Stimulated activated CD4-positive, alpha-beta T cell treated with anti-CD3 and anti-CD28 coated beads, Interleukin-2, amount 100 ng/mL, for 48 hours (primary cell): ENCODE results near the gene SIX2.

Experiments
- DNase-seq, 2 donors: peaks; one replicate each; pipeline ENCODE4 v3.0.0-alpha.2; 2020

SIX2 gene

DNA sequence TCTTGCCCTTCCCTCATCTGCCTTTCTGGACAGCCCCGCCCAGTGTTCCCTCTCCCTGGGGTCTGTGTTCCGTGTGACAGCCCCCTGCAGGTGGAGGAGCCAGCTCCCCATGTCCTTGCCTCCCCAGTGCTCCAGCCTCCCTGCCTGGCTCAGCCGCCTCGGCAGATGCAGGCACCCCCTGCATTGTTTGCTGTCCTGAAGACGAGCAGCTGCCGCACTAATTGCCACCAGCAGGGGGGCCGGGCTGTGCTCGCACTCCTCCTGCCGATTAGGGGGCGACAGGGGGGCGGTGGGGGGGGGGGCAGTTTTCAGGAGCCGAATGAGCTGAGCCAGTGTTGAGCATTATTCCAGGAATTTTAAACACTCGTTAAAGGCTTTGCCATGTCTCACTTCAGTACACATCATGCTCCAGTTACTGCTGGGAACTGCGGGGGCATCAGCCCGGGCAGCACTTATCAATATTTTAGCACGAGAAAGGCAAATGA, 44.5 kb downstream of the SIX2 start:
- DNase-seq, result no peak

- DNase-seq, result no peak
These were observed 47.0 kb downstream of the SIX2 start for GRCh38 chr2:44962176-44962695.

- DNase-seq, result no peak
These were observed 48.4 kb downstream of the SIX2 start for GRCh38 chr2:44960871-44961270.

- DNase-seq, result no peak
These were observed 49.4 kb downstream of the SIX2 start for GRCh38 chr2:44959855-44960254.

DNA sequence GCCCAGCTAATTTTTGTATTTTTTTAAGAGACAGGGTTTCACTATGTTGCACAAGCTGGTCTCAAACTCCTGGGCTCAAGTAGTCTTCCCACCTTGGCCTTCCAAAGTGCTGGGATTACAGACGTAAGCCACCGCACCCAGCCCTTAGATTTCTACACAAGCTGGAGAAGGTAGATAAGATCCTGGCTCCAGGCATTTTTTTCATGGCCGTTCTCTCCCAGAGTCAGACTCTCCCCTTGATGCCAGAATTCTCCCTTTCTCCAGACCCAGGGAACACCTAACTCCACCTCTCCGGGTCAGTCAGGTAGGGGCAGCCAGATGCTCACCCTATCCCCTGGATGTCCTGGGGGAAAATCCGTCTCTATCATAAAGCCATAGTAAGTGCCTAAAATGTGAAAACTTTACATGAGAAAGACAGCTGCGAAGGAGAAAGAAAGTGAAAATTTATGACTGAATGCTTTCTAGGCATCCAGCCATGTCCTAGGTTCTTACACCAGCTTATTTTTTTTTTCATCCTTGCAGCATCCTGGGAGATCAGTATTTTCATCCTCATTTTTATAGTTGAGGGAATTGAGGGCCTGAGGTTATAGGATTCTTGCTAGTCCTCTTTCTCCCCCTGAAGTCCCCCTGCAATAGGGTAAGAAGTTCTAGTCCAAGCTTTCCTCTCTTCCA, 51.5 kb downstream of the SIX2 start:
- DNase-seq, result no peak

DNA sequence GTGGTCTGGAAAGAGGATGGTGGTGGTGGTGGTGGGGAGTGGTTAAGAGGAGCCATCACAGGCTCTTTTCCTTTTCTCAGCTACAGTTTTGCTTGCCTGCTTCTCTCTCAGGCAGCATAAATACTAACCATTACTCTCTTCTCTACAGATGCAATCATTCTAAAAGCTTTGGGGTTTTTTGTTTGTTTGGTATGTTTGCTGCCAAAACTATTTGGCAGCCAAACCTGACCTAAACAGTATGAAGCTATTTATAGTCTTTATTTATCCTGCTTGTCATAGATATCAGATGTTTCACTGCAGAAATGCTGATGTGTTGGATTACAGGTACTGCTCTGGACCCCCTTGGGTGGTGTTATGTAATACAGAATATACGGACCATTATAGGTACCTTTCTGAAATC, 52.4 kb downstream of the SIX2 start:
- no peak for DNase-seq

- peak; percentile 82 to 86 for DNase-seq
These were observed 53.5 kb downstream of the SIX2 start for GRCh38 chr2:44955593-44956392.
